Keratinocyte (primary cell): ENCODE data around the gene SDR39U1. TPM values are rescaled to one million over a fixed set of nuclear protein-coding genes. Genes with fewer than 3 reads are reported as not detected.

Source experiments
- DNase-seq: peaks from one replicate; pipeline ENCODE4 v3.0.0-alpha.2; 2011; ENCODE audit warnings: low read depth, missing footprints, low spot score
- FAIRE-seq: peaks from 2 replicates; lab custom pipeline; 2011; peaks lifted over from hg19 to GRCh38; lab: Jason Lieb, UNC
- H2AFZ ChIP-seq: 2 replicates; pipeline ENCODE4 v1.6.0; 2012; ENCODE audit warnings: low read length, control low read depth, inconsistent platforms; ENCODE audit not compliant: control insufficient read depth
- H3K27ac ChIP-seq: 2 replicates; pipeline ENCODE4 v1.5.1; 2011; ENCODE audit warnings: low read length; ENCODE audit not compliant: control insufficient read depth, insufficient read depth
- H3K27me3 ChIP-seq: 3 replicates; pipeline ENCODE4 v1.6.0; 2011; ENCODE audit warnings: low read length; ENCODE audit not compliant: control insufficient read depth, insufficient read depth; ENCODE audit errors: extremely low read depth
- H3K36me3 ChIP-seq, 2 experiments: 2 replicates in 1 of 2; 3 replicates in 1 of 2; pipeline ENCODE4 v1.5.1; 2011; ENCODE audit warnings: low read length in 2 of 2, mild to moderate bottlenecking in 1 of 2; ENCODE audit not compliant: control insufficient read depth in 2 of 2, insufficient read depth in 2 of 2; ENCODE audit errors: extremely low read depth in 1 of 2
- H3K4me1 ChIP-seq: 3 replicates; pipeline ENCODE4 v1.5.1; 2011; ENCODE audit warnings: low read length; ENCODE audit not compliant: control insufficient read depth, insufficient read depth; ENCODE audit errors: extremely low read depth
- H3K4me2 ChIP-seq: 3 replicates; pipeline ENCODE4 v1.6.0; 2011; ENCODE audit warnings: low read depth, low read length; ENCODE audit not compliant: control insufficient read depth, insufficient read depth; ENCODE audit errors: extremely low read depth
- H3K4me3 ChIP-seq, 3 experiments: fragments of 200-600 bp in 1 of 3; sonication (generic) in 1 of 3; 2 replicates in 2 of 3; 3 replicates in 1 of 3; pipeline ENCODE4 v1.5.1; 2011 to 2016; ENCODE audit warnings: low read length in 3 of 3, mild to moderate bottlenecking in 3 of 3, control low read depth in 2 of 3, inconsistent platforms in 1 of 3, low read depth in 1 of 3, mixed read lengths in 1 of 3, mixed run types in 1 of 3, moderate library complexity in 1 of 3; ENCODE audit not compliant: control insufficient read depth in 2 of 3, insufficient read depth in 2 of 3; ENCODE audit errors: extremely low read depth in 1 of 3
- H3K79me2 ChIP-seq: 2 replicates; pipeline ENCODE4 v1.6.0; 2012; ENCODE audit warnings: low read length; ENCODE audit not compliant: control insufficient read depth, insufficient read depth
- H3K9ac ChIP-seq: 3 replicates; pipeline ENCODE4 v1.6.0; 2011; ENCODE audit warnings: low read length; ENCODE audit not compliant: control insufficient read depth, insufficient read depth; ENCODE audit errors: extremely low read depth
- H3K9me1 ChIP-seq: 3 replicates; pipeline ENCODE4 v1.6.0; 2011; ENCODE audit warnings: low read length; ENCODE audit not compliant: control insufficient read depth, insufficient read depth; ENCODE audit errors: extremely low read depth
- H3K9me3 ChIP-seq: 2 replicates; pipeline ENCODE4 v1.5.1; 2012; ENCODE audit warnings: low read depth, low read length; ENCODE audit not compliant: control insufficient read depth
- H4K20me1 ChIP-seq: 3 replicates; pipeline ENCODE4 v1.6.0; 2011; ENCODE audit warnings: low read length; ENCODE audit not compliant: control insufficient read depth, insufficient read depth; ENCODE audit errors: extremely low read depth
- EZH2 ChIP-seq: IDR thresholded peaks from one replicate; pipeline ENCODE4 v1.6.1; 2012; ENCODE audit warnings: inconsistent platforms, mild to moderate bottlenecking, low read length, moderate library complexity
- dilution Hi-C: fragments of 300-500 bp; cut with MboI; formaldehyde crosslinking; loops from one replicate; pipeline ENCODE4 v1.7.0; 2020; ENCODE audit warnings: low sequenced_read_pairs; ENCODE audit not compliant: extremely low pct_ligation_motif_present
- polyA plus RNA-seq, 5 experiments: library from polyadenylated mRNA; depleted of rRNA in 3 of 5; stranded (reverse) in 3 of 5; stranded (forward) in 1 of 5; unstranded in 1 of 5; fragments of >200 nt; gene quantifications; 1 replicate in 1 of 5; 2 replicates in 3 of 5; 3 replicates in 1 of 5; pipeline versions ENCODE4 v1.2.1 to v1.2.3, GENCODE V29; 2011 to 2012; ENCODE audit warnings: missing spikeins in 2 of 5, low read depth in 1 of 5, low replicate concordance in 1 of 5
- TF ChIP-seq, protein P1 (sequence below), 3 experiments: IDR thresholded peaks in 1 of 3; conservative IDR thresholded peaks in 1 of 3; optimal IDR thresholded peaks in 1 of 3; 2 replicates in 2 of 3; 3 replicates in 1 of 3; pipeline versions ENCODE3 to v1.5.1; 2011; ENCODE audit warnings: low read length in 3 of 3, mild to moderate bottlenecking in 3 of 3, moderate library complexity in 2 of 3, control low read depth in 1 of 3, inconsistent platforms in 1 of 3; ENCODE audit not compliant: insufficient read depth in 2 of 3; ENCODE audit errors: extremely low read depth in 1 of 3

The SDR39U1 gene
- polyA plus RNA-seq, 1 donor (not counting 4 experiments of a cell fraction or from before 2014, with no cell fraction given): 27.4 TPM

DNA sequence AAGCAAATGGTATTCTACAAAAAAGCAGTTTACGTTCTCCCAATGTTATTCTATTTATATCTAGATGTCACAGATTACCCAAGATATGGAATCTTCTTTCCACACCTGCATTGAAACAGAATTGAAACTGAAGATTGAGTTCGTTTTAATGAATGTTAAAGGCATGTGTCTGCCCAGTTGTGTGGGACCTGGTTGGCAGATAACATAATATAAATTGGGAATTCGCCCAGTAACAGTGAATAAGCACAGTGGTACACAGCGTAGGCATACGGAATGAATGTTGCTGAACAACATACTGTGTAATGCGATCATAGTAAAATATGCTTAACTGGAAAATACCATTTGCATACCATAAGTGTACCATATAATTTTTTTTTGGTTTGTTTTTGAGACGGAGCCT, 8.5 kb downstream of the SDR39U1 start:
- DNase-seq (no peak), FAIRE-seq (no peak)
- peaks cover 27% of the 10 kb centered on the region for H3K79me2 ChIP-seq
- H3K36me3 ChIP-seq: peaks cover 37 to 53% of the 10 kb centered on the region in 2 experiments
- H3K9me3 ChIP-seq: no peaks in the 10 kb centered on the region
- H3K4me1 ChIP-seq: peaks cover 24% of the 10 kb centered on the region
- H3K27ac ChIP-seq: no peak overlapping the region
- dilution Hi-C loops: no loop called here
- no peak for TF ChIP-seq EZH2
- TF ChIP-seq, protein P1, sequence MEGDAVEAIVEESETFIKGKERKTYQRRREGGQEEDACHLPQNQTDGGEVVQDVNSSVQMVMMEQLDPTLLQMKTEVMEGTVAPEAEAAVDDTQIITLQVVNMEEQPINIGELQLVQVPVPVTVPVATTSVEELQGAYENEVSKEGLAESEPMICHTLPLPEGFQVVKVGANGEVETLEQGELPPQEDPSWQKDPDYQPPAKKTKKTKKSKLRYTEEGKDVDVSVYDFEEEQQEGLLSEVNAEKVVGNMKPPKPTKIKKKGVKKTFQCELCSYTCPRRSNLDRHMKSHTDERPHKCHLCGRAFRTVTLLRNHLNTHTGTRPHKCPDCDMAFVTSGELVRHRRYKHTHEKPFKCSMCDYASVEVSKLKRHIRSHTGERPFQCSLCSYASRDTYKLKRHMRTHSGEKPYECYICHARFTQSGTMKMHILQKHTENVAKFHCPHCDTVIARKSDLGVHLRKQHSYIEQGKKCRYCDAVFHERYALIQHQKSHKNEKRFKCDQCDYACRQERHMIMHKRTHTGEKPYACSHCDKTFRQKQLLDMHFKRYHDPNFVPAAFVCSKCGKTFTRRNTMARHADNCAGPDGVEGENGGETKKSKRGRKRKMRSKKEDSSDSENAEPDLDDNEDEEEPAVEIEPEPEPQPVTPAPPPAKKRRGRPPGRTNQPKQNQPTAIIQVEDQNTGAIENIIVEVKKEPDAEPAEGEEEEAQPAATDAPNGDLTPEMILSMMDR (optimal IDR thresholded peaks at IDR 0.05 in 1 of 3, IDR thresholded peaks at IDR 0.05 in 1 of 3, conservative IDR thresholded peaks at IDR 0.05 in 1 of 3; ENCODE audit: extremely low read depth in 1 of 3, insufficient read depth in 2 of 3, low read length in 3 of 3): no peak
- H3K9ac ChIP-seq: no peak overlapping the region
- H2AFZ ChIP-seq: no peak overlapping the region
- no peak overlapping the region for H3K4me2 ChIP-seq
- no peak overlapping the region for H3K4me3 ChIP-seq
- H3K9me1 ChIP-seq: no peaks in the 10 kb centered on the region
- H4K20me1 ChIP-seq: no peaks in the 10 kb centered on the region
- H3K27me3 ChIP-seq: no peaks in the 10 kb centered on the region

DNA sequence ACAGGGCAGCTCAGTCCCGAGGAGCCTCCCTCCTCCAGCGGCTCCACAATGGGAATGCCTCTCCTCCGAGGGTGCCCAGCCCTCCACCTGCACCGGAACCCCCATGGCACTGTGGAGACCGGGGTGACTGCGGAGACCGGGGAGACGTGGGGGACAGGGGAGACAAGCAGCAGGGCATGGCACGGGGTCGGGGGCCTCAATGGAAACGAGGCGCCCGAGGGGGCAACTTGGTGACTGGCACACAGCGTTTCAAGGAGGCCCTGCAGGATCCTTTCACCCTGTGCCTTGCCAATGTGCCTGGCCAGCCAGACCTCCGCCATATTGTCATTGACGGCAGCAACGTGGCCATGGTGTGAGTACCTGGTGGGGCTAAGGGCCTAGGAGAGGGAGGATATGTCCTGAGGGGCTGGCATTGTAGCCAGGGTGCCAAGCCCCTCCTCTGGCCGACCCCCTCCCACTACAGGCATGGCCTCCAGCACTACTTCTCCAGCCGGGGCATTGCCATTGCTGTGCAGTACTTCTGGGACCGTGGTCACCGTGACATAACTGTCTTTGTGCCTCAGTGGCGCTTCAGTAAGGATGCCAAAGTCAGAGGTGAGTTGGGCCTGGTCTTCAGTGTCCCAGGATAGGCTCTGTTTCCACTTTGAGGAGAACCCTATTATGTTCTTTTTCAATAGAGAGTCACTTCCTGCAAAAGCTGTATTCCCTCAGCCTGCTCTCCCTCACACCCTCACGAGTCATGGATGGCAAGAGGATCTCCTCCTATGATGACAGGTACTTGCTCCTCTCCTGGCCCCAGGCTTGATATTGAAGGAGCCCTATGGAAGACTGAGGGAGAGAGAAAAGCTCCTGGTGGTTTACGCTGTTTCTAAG, 10.1 kb downstream of the SDR39U1 start:
- Histone ChIP-seq H3K9me3 (no peaks in the 10 kb centered on the region), H3K4me2 (peak overlapping the region; percentile 94), H4K20me1 (no peaks in the 10 kb centered on the region), H3K9me1 (no peaks in the 10 kb centered on the region), H3K9ac (peak overlapping the region; percentile 95), H3K36me3 (peaks cover 29 to 41% of the 10 kb centered on the region in 2 experiments), H3K4me3 (peak overlapping the region; percentile 33 to 96 (median 62)), H3K4me1 (peaks cover 28% of the 10 kb centered on the region), H2AFZ (no peak overlapping the region), H3K27me3 (no peaks in the 10 kb centered on the region), H3K79me2 (peaks cover 25% of the 10 kb centered on the region), H3K27ac (no peak overlapping the region)
- DNase-seq (no peak), FAIRE-seq (no peak)
- TF ChIP-seq, protein P1 (optimal IDR thresholded peaks at IDR 0.05 in 1 of 3, IDR thresholded peaks at IDR 0.05 in 1 of 3, conservative IDR thresholded peaks at IDR 0.05 in 1 of 3; ENCODE audit: extremely low read depth in 1 of 3, insufficient read depth in 2 of 3, low read length in 3 of 3): no peak
- no peak for TF ChIP-seq EZH2
- dilution Hi-C loops: no loop called here
